ENCODE data around the gene KIF11.
A peak's percentile ranks its signal among the peaks of the same experiment; 100 is the strongest.

KIF11 gene

GRCh38 chr10:92688573-92688926 is 95.6 kb downstream of the KIF11 start:
- DNase-seq = peak; percentile 53 to 61

- DNase-seq = no peak
These were observed 96.2 kb downstream of the KIF11 start for GRCh38 chr10:92688927-92689662.

- peak; percentile 79 to 83 for DNase-seq
These were observed 96.8 kb downstream of the KIF11 start, which contains the start of gene HHEX for GRCh38 chr10:92689663-92690210. Gene HHEX (plus strand): TSS chr10:92689955. CDS start chr10:92689987, 32 bp downstream.

GRCh38 chr10:92690211-92690914 is 97.4 kb downstream of the KIF11 start:
- DNase-seq = peak; percentile 42 to 72

GRCh38 chr10:92690915-92691590 is 98.1 kb downstream of the KIF11 start:
- peak; percentile 64 to 75 for DNase-seq

- peak; percentile 84 to 88 for DNase-seq
These were observed 98.7 kb downstream of the KIF11 start for GRCh38 chr10:92691591-92692079.

- no peak for DNase-seq
These were observed 99.2 kb downstream of the KIF11 start for GRCh38 chr10:92692080-92692671.

- no peak for DNase-seq
These were observed 100.0 kb downstream of the KIF11 start for GRCh38 chr10:92692697-92693533.

- no peak for DNase-seq
These were observed 100.6 kb downstream of the KIF11 start for GRCh38 chr10:92693534-92693893.

- DNase-seq = no peak
These were observed 103.0 kb downstream of the KIF11 start for GRCh38 chr10:92695679-92696605.

- DNase-seq = no peak
These were observed 103.9 kb downstream of the KIF11 start for GRCh38 chr10:92696606-92697383.

- no peak for DNase-seq
These were observed 105.0 kb downstream of the KIF11 start for GRCh38 chr10:92697663-92698511.

GRCh38 chr10:92699193-92699517 is 106.2 kb downstream of the KIF11 start:
- DNase-seq = no peak

- DNase-seq = no peak
These were observed 106.8 kb downstream of the KIF11 start for GRCh38 chr10:92699518-92700381.

- DNase-seq = no peak
These were observed 109.5 kb downstream of the KIF11 start for GRCh38 chr10:92702301-92702916.
